ENCODE results near the gene CDH13.

GRCh38 chr16:83738923-83739503 is 1112.2 kb downstream of the CDH13 start:
- TF ChIP-seq, protein P1, sequence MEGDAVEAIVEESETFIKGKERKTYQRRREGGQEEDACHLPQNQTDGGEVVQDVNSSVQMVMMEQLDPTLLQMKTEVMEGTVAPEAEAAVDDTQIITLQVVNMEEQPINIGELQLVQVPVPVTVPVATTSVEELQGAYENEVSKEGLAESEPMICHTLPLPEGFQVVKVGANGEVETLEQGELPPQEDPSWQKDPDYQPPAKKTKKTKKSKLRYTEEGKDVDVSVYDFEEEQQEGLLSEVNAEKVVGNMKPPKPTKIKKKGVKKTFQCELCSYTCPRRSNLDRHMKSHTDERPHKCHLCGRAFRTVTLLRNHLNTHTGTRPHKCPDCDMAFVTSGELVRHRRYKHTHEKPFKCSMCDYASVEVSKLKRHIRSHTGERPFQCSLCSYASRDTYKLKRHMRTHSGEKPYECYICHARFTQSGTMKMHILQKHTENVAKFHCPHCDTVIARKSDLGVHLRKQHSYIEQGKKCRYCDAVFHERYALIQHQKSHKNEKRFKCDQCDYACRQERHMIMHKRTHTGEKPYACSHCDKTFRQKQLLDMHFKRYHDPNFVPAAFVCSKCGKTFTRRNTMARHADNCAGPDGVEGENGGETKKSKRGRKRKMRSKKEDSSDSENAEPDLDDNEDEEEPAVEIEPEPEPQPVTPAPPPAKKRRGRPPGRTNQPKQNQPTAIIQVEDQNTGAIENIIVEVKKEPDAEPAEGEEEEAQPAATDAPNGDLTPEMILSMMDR (IDR thresholded peaks at IDR 0.05; ENCODE audit: insufficient read depth, low read length), result no peak
- TF ChIP-seq POLR2AphosphoS5 (IDR thresholded peaks at IDR 0.05; ENCODE audit: low read depth) (no peak), REST (IDR thresholded peaks at IDR 0.05; ENCODE audit: insufficient replicate concordance, low read depth) (no peak)
